Measurements from ENCODE around the gene ICAM3. TPM values are rescaled to one million over a fixed set of nuclear protein-coding genes. Genes with fewer than 3 reads are reported as not detected.

Gene ICAM3
- total RNA-seq, 1 donor from 2014 or later = 10.0 TPM

DNA sequence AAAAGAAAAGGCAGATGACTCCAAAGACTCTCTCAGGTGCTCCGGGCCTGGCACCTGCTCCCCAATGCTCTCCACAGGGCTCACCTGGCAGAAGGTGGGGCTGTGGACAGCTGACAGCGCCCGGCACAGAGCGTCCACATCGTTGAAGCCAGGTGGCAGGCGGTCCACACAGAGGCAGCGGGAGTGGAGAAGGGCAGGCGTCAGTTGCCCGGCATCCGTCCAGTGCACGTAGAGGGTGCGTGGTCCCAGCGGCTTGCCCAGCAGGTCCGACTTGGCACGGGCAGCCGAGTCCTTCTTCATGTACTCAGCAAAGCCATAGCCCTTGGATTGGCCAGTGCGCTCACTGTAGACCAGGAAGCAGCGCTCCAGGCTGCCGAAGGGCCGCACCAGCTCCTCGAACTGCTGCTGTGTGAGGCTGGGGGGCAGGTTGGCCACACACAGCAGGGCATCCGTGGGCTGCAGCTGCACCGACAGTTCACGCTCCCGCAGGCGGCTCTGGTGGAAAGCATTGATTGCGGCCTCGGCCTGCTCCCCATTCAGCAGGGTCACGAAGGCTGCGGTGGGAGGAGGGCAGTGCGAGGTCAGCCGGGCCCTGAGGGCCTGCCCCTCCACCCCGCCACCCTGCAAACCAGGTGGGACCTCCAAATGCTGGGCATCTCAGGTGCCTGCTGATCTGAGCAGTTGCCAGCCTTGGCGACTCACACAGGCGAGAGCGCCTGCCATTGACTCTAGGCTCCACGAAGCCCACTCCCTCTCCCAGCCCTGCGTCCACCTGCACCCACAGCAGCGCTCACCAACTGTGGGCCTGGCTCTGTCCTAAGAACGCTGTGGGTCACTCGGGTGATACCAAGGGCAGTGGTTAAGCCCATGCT lies 10.6 kb downstream of the ICAM3 start:
- DNase-seq (ENCODE audit: low read depth, low spot score) = no peak
- Mint-ChIP-seq H3K4me3 (peak overlapping the region; percentile 34), H3K27me3 (ENCODE audit: low read depth) (no peaks in the 10 kb centered on the region), H3K27ac (ENCODE audit: unreplicated experiment) (no peak overlapping the region), H3K9me3 (no peaks in the 10 kb centered on the region), H3K4me1 (peaks cover 18% of the 10 kb centered on the region), H3K36me3 (ENCODE audit: low read depth) (peaks cover 3% of the 10 kb centered on the region)
- TF ChIP-seq, protein P1, sequence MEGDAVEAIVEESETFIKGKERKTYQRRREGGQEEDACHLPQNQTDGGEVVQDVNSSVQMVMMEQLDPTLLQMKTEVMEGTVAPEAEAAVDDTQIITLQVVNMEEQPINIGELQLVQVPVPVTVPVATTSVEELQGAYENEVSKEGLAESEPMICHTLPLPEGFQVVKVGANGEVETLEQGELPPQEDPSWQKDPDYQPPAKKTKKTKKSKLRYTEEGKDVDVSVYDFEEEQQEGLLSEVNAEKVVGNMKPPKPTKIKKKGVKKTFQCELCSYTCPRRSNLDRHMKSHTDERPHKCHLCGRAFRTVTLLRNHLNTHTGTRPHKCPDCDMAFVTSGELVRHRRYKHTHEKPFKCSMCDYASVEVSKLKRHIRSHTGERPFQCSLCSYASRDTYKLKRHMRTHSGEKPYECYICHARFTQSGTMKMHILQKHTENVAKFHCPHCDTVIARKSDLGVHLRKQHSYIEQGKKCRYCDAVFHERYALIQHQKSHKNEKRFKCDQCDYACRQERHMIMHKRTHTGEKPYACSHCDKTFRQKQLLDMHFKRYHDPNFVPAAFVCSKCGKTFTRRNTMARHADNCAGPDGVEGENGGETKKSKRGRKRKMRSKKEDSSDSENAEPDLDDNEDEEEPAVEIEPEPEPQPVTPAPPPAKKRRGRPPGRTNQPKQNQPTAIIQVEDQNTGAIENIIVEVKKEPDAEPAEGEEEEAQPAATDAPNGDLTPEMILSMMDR (conservative IDR thresholded peaks at IDR 0.05) = no peak

DNA sequence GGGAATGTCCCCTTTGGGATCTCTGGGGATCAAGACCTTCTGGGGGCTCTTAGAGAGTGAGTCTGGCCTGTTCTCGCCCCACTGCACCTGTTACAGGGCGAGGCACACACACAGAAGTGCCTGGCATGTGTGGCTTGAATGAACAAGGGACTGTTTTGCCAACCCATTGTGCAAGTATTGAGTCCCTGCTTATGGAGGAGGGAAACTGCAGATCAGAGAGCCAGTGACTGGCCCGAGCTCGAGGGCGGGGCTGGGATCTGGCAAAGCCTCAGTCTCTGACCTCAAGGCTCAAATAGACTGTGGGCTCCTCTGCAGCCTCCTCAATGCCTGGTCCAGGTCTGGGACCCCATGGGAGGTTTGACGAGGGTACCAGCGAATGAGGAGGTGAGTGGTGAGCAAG lies 11.6 kb downstream of the ICAM3 start:
- Mint-ChIP-seq H3K27ac (ENCODE audit: unreplicated experiment) (no peak overlapping the region), H3K36me3 (ENCODE audit: low read depth) (peaks cover 3% of the 10 kb centered on the region), H3K4me3 (peak overlapping the region; percentile 34), H3K4me1 (peaks cover 8% of the 10 kb centered on the region), H3K27me3 (ENCODE audit: low read depth) (no peaks in the 10 kb centered on the region), H3K9me3 (no peaks in the 10 kb centered on the region)
- no peak for DNase-seq (ENCODE audit: low read depth, low spot score)
- TF ChIP-seq, protein P1 (conservative IDR thresholded peaks at IDR 0.05) = no peak

DNA sequence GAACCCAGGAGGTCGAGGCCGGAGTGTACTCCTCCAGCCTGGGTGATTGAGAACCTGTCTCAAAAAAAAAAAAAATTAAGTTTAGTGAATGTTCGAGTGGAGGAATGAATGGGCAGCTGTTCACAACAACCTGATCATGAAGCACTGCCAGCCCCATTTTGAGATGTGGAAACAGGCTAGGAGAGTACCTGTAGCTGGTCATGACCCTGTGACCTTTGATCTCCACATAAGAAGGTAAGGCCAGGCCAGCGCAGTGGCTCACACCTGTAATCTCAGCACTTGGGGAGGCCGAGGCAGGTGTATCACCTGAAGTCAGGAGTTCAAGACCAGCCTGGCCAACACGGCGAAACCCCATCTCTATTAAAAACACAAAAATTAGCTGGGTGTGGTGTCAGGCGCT lies 13.7 kb downstream of the ICAM3 start:
- Mint-ChIP-seq H3K27ac (ENCODE audit: unreplicated experiment) (no peak overlapping the region), H3K9me3 (no peaks in the 10 kb centered on the region), H3K36me3 (ENCODE audit: low read depth) (peaks cover 3% of the 10 kb centered on the region), H3K27me3 (ENCODE audit: low read depth) (no peaks in the 10 kb centered on the region), H3K4me3 (peak overlapping the region; percentile 19), H3K4me1 (no peaks in the 10 kb centered on the region)
- TF ChIP-seq, protein P1 (conservative IDR thresholded peaks at IDR 0.05) = no peak
- no peak for DNase-seq (ENCODE audit: low read depth, low spot score)

DNA sequence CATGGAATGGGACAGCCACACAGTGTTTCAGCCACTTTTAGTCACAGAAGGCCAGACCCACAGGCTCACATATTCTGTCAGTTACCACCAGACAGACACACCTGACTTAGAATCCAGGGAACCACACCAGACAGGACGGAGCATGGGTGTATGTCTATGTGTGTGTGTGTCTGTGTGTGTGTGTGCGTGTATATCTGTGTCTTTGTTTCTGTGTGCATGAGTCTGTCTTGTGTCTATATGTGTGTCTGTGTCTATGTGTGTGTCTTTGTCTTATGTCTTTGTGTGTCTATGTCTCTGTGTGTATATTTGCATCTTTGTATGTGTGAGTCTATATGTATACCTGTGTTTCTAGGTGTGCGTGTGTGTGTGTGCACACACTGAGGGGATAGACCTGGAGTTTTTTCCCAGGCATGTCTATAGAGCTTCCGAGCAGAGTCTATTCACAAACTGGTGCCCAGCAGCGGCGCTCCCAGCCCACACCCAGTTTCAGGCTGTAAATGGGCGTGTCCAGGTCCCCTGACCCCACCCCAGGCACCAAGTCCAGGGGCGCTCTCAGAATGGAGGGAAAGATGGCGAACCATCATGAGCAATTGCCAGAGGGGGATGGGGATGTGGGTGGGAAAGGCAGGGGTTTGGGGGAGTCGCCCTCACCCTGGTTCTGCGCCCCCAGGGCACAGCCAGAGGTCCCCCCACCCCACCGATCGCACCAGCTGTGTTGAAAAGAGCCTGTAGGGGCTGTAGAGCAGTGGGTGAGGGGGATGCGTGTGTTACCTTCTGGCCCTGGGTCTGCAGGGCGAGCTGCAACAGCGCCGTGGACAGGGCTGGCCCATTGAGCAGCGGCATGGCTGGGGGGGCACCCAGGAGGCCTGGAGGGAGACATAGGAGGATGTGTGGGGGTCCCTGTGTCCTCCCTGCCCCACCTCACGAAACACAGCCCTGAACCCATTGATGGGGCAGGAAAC lies 17.3 kb downstream of the ICAM3 start:
- Mint-ChIP-seq H3K9me3 (no peaks in the 10 kb centered on the region), H3K4me1 (no peaks in the 10 kb centered on the region), H3K36me3 (ENCODE audit: low read depth) (peaks cover 5% of the 10 kb centered on the region), H3K27ac (ENCODE audit: unreplicated experiment) (no peak overlapping the region), H3K27me3 (ENCODE audit: low read depth) (no peaks in the 10 kb centered on the region), H3K4me3 (peak overlapping the region; percentile 44)
- TF ChIP-seq, protein P1 (conservative IDR thresholded peaks at IDR 0.05) = no peak
- DNase-seq (ENCODE audit: low read depth, low spot score) = no peak

DNA sequence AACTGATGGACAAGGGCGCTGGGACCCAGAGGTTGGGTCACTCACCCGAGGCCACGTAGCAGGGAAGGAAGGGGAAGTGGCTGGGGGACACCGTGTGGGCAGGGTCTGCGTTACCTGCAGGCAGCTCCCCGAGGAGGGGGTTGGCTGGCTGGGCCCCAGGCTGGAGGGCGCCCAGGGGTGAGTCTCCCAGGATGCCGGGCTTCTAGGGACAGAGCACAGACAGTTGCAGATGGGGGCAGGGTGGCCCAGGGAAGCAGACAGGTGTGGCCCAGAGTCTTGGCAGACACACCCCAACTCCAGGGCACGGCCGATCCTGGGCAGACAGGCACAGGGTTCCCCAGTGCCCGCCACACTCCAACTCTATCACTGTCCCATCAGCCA lies 18.0 kb downstream of the ICAM3 start:
- Mint-ChIP-seq H3K4me1 (no peaks in the 10 kb centered on the region), H3K27ac (ENCODE audit: unreplicated experiment) (no peak overlapping the region), H3K36me3 (ENCODE audit: low read depth) (peaks cover 5% of the 10 kb centered on the region), H3K4me3 (no peak overlapping the region), H3K9me3 (no peaks in the 10 kb centered on the region), H3K27me3 (ENCODE audit: low read depth) (no peaks in the 10 kb centered on the region)
- no peak for DNase-seq (ENCODE audit: low read depth, low spot score)
- TF ChIP-seq, protein P1 (conservative IDR thresholded peaks at IDR 0.05) = no peak
